ENCODE data around the gene LURAP1L.
A peak's percentile ranks its signal among the peaks of the same experiment; 100 is the strongest.

The LURAP1L gene

DNA sequence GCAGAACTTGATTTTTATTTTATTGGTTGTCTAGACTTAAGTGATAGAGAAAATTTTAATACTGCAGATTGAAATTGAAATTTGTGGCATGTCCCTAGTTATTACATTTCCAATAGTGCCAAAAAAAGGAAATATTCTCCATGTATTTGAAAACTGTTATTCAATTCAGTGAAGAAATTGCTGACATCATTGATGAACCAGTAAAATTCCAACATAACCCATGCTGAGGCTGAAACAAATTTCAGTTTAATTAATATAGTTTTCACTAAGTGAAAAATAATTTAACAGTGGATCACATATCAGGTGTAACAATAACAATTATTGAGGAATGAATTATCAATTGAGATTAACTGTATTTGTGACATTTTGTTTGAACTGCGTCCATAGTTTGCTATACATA is 38.7 kb downstream of the LURAP1L start:
- peaks cover 4% of the 10 kb centered on the region for H3K4me1 ChIP-seq (ENCODE audit: control insufficient read depth, insufficient read depth, low read length)
- no peaks in the 10 kb centered on the region for H3K27me3 ChIP-seq (ENCODE audit: control insufficient read depth in 1 of 2, insufficient read depth in 2 of 2, low read length in 2 of 2)
- H3K27ac ChIP-seq (ENCODE audit: low read length) = peak overlapping the region; percentile 56
- H3K36me3 ChIP-seq (ENCODE audit: control insufficient read depth in 2 of 2, insufficient read depth in 2 of 2, low read length in 2 of 2) = no peaks in the 10 kb centered on the region
- no peak overlapping the region for H3K4me3 ChIP-seq (ENCODE audit: low read length in 2 of 2)
- H3K9ac ChIP-seq (ENCODE audit: low read length in 2 of 2) = peak overlapping the region in 1 of 2 donors; percentile 23
- no peaks in the 10 kb centered on the region for H3K9me3 ChIP-seq (ENCODE audit: control insufficient read depth in 2 of 2, low read length in 2 of 2)

DNA sequence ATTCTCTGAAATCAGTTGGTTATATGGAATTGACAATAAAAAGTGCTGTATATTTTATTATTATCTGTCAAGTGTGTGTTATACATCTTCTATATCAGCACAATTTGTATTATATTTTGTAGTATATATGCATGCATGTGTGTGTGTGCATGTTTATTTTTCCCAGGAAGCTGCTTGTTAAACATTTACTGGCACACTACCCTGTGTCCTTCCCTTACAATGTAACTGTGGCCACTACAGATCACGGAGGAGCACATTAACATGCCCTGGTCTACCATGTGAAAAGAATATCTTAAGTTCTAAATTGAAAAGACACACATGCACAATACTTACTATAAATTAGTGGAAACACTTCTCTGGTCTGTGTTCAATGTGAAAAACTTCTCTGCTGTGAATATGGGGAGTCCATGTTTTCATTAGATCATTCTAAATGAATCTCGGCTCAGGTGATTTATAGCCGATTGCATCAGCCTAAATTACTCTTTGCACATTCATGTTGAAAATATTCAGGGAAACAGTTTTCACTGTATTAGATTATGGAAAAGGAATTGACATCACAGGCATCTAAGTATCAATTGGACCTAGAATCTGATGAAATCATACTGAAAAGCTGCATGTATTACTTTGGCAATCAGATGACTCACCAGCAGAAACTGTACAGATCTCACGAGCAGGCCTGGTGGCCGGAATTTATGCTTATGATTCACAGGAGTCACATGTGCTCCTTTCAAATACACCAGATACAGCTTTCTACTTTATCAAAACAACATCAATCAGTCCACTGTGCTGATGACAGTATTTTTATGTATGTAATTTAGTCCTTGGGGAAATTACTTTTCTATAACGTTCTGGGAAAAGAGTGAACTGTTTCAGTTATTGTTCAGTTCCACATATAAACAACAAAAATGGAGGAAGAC is 39.4 kb downstream of the LURAP1L start:
- Histone ChIP-seq H3K27me3 (ENCODE audit: control insufficient read depth in 1 of 2, insufficient read depth in 2 of 2, low read length in 2 of 2) (no peaks in the 10 kb centered on the region), H3K36me3 (ENCODE audit: control insufficient read depth in 2 of 2, insufficient read depth in 2 of 2, low read length in 2 of 2) (no peaks in the 10 kb centered on the region), H3K4me1 (ENCODE audit: control insufficient read depth, insufficient read depth, low read length) (peaks cover 9% of the 10 kb centered on the region), H3K9me3 (ENCODE audit: control insufficient read depth in 2 of 2, low read length in 2 of 2) (no peaks in the 10 kb centered on the region), H3K4me3 (ENCODE audit: low read length in 2 of 2) (peak overlapping the region; percentile 15 to 17), H3K27ac (ENCODE audit: low read length) (peak overlapping the region; percentile 56), H3K9ac (ENCODE audit: low read length in 2 of 2) (peak overlapping the region; percentile 23 to 43)

DNA sequence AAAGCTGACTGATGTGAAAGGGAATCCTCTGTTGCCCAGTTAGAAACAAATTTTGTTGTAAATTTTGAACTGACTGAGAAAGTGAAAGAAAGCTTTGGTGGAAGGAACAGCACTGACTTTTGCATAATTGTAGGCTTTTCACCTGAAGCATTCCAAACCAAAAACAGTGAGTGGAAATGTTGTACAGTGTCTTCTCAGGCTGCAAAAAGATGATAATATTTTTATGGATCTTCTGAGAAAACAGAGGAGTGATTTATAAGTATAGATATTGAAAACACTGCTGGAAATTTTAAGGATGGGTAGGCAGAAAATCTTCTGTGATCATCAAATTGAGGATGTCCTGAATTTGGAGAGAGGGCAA is 40.0 kb downstream of the LURAP1L start:
- H3K9ac ChIP-seq (ENCODE audit: low read length in 2 of 2) = peak overlapping the region in 1 of 2 donors; percentile 12
- no peaks in the 10 kb centered on the region for H3K36me3 ChIP-seq (ENCODE audit: control insufficient read depth in 2 of 2, insufficient read depth in 2 of 2, low read length in 2 of 2)
- no peaks in the 10 kb centered on the region for H3K27me3 ChIP-seq (ENCODE audit: control insufficient read depth in 1 of 2, insufficient read depth in 2 of 2, low read length in 2 of 2)
- peak overlapping the region; percentile 15 to 17 for H3K4me3 ChIP-seq (ENCODE audit: low read length in 2 of 2)
- H3K9me3 ChIP-seq (ENCODE audit: control insufficient read depth in 2 of 2, low read length in 2 of 2) = no peaks in the 10 kb centered on the region
- H3K4me1 ChIP-seq (ENCODE audit: control insufficient read depth, insufficient read depth, low read length) = peaks cover 9% of the 10 kb centered on the region
- peak overlapping the region; percentile 56 for H3K27ac ChIP-seq (ENCODE audit: low read length)

DNA sequence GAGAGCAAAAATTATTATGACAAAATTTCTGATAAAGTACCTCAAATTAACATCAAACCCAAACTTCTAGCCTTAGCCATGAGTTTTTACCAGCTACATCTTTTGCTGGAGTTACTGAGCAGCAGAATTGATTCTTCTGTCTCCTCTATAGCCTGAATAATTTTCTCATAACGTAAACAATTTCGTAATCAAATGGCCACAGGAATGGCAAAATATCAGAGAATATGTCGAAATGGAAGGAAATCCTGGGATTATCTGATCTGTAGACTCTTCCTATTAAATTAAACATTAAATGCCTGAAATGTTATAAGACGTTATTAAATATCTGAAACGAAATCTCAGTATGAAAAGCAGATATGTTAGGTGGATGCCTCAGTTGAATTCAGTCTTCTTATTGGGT is 41.1 kb downstream of the LURAP1L start:
- H3K4me3 ChIP-seq (ENCODE audit: low read length in 2 of 2) = no peak overlapping the region
- H3K27me3 ChIP-seq (ENCODE audit: control insufficient read depth in 1 of 2, insufficient read depth in 2 of 2, low read length in 2 of 2) = no peaks in the 10 kb centered on the region
- H3K9me3 ChIP-seq (ENCODE audit: control insufficient read depth in 2 of 2, low read length in 2 of 2) = no peaks in the 10 kb centered on the region
- peaks cover 5% of the 10 kb centered on the region for H3K4me1 ChIP-seq (ENCODE audit: control insufficient read depth, insufficient read depth, low read length)
- H3K27ac ChIP-seq (ENCODE audit: low read length) = no peak overlapping the region
- H3K36me3 ChIP-seq (ENCODE audit: control insufficient read depth in 2 of 2, insufficient read depth in 2 of 2, low read length in 2 of 2) = no peaks in the 10 kb centered on the region
- no peak overlapping the region for H3K9ac ChIP-seq (ENCODE audit: low read length in 2 of 2)

DNA sequence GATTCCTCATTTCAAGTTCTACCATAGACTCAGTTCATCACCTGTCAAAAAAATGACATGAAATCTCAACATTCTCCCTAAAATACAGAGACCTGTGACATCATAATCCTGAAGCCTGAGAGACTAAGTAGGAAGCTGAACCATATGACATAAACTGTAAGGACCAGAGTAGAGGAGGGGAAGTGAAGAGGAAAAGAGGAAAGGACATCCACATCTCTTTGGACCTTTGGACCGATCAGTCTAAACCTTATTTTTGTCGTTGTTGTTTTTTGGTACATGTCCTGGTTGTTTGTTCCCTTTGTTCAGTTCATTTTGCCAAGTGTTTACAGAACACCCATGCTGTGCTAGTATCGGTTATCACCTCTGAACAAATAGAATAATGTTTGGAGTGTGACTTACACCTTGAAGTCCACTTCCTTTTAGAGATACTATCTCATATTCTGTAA is 41.9 kb downstream of the LURAP1L start:
- peaks cover 5% of the 10 kb centered on the region for H3K4me1 ChIP-seq (ENCODE audit: control insufficient read depth, insufficient read depth, low read length)
- H3K27ac ChIP-seq (ENCODE audit: low read length) = no peak overlapping the region

DNA sequence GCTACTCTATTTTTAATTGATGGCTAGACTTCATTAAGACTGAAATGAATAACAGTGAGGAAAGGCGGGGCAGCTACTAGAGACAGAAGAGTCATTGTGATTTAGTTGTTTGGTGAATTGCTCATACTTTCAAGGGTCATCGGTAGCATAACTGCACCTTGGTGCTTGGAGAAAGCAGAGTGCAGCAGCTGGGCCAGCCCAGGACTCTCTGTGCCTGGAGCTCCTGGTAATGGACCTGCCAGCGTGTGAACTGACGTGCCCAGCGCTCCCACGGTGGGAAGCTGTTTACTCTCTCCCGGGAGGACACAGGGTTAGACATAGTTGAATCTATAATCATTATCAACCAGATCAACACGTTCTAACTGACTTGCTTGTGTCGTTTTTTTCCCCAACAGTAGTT is 42.9 kb downstream of the LURAP1L start:
- H3K27ac ChIP-seq (ENCODE audit: low read length) = no peak overlapping the region
- no peak overlapping the region for H3K9ac ChIP-seq (ENCODE audit: low read length in 2 of 2)
- H3K36me3 ChIP-seq (ENCODE audit: control insufficient read depth in 2 of 2, insufficient read depth in 2 of 2, low read length in 2 of 2) = peaks cover 0 to 3% of the 10 kb centered on the region in 2 donors
- no peaks in the 10 kb centered on the region for H3K9me3 ChIP-seq (ENCODE audit: control insufficient read depth in 2 of 2, low read length in 2 of 2)
- peaks cover 5% of the 10 kb centered on the region for H3K4me1 ChIP-seq (ENCODE audit: control insufficient read depth, insufficient read depth, low read length)
- no peaks in the 10 kb centered on the region for H3K27me3 ChIP-seq (ENCODE audit: control insufficient read depth in 1 of 2, insufficient read depth in 2 of 2, low read length in 2 of 2)
- H3K4me3 ChIP-seq (ENCODE audit: low read length in 2 of 2) = no peak overlapping the region

More for the DNA sequence above, 41.9 kb downstream of the LURAP1L start:
- H3K9me3 ChIP-seq (ENCODE audit: control insufficient read depth in 2 of 2, low read length in 2 of 2) = no peaks in the 10 kb centered on the region
- no peak overlapping the region for H3K9ac ChIP-seq (ENCODE audit: low read length in 2 of 2)
- H3K27me3 ChIP-seq (ENCODE audit: control insufficient read depth in 1 of 2, insufficient read depth in 2 of 2, low read length in 2 of 2) = no peaks in the 10 kb centered on the region
- no peak overlapping the region for H3K4me3 ChIP-seq (ENCODE audit: low read length in 2 of 2)
- H3K36me3 ChIP-seq (ENCODE audit: control insufficient read depth in 2 of 2, insufficient read depth in 2 of 2, low read length in 2 of 2) = peaks cover 0 to 3% of the 10 kb centered on the region in 2 donors

DNA sequence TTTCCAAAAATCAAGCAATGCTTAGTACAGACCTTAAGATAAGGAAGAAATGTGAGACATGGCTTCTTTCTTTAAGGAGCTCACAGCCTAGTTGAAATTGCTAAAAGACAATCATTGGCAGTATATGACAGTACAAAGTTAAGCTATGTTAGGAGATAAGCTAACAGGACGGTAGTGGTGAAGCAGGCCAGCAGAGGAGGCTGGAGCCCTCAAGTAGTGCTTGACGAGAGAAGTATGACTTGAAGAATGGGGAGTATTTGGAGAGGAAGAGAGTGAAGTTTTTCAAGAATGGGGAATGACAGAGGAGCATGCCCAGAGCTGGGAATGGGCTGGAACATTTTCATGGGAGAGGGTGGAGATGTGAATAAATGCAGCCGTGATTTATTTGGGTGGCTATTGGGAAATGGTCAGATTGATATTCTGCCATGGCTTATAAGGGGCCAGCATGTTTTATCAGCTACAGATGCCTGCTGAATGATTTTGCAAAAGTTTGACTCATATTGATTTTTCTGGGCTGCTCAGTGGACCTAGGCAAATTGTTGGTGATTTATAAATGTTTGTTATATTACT is 43.7 kb downstream of the LURAP1L start:
- H3K9me3 ChIP-seq (ENCODE audit: control insufficient read depth in 2 of 2, low read length in 2 of 2) = no peaks in the 10 kb centered on the region
- peaks cover 0 to 3% of the 10 kb centered on the region in 2 donors for H3K36me3 ChIP-seq (ENCODE audit: control insufficient read depth in 2 of 2, insufficient read depth in 2 of 2, low read length in 2 of 2)
- no peaks in the 10 kb centered on the region for H3K27me3 ChIP-seq (ENCODE audit: control insufficient read depth in 1 of 2, insufficient read depth in 2 of 2, low read length in 2 of 2)
- H3K4me1 ChIP-seq (ENCODE audit: control insufficient read depth, insufficient read depth, low read length) = peaks cover 5% of the 10 kb centered on the region
- H3K27ac ChIP-seq (ENCODE audit: low read length) = peak overlapping the region; percentile 7
- no peak overlapping the region for H3K9ac ChIP-seq (ENCODE audit: low read length in 2 of 2)
- H3K4me3 ChIP-seq (ENCODE audit: low read length in 2 of 2) = no peak overlapping the region

DNA sequence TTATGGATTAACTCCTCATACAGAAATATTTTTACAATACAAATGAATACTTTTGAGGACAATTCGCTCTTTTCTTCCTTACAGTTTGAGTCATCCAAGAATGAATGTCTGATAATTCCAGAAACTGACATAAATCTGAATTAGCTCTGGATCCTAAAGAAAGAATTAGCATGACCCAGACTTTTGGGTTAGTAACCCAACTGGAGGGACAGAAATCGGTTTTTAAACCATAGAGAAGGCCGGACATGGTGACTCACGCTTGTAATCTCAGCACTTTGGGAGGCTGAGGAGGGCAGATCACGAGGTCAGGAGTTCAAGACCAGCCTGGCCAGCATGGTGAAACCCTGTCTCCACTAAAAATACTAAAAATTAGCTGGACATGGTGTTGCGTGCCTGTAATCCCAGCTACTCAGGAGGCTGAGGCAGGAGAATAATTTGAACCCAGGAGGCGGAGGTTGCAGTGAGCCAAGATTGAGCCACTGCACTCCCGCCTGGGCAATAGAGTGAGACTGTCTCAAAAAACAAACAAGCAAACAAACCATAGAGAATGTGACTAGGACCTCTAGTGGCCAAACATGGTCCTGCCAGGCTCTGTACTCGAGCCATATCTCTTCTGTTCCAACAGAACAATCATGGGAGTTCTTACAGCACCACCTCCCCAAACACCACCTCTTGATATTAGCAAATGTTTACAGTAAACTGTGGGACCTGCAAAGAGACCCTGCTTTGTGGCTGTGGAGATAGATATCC is 44.8 kb downstream of the LURAP1L start:
- Histone ChIP-seq H3K27ac (ENCODE audit: low read length) (no peak overlapping the region), H3K9ac (ENCODE audit: low read length in 2 of 2) (no peak overlapping the region), H3K4me3 (ENCODE audit: low read length in 2 of 2) (no peak overlapping the region), H3K4me1 (ENCODE audit: control insufficient read depth, insufficient read depth, low read length) (peaks cover 5% of the 10 kb centered on the region), H3K36me3 (ENCODE audit: control insufficient read depth in 2 of 2, insufficient read depth in 2 of 2, low read length in 2 of 2) (peaks cover 0 to 3% of the 10 kb centered on the region in 2 donors), H3K9me3 (ENCODE audit: control insufficient read depth in 2 of 2, low read length in 2 of 2) (no peaks in the 10 kb centered on the region), H3K27me3 (ENCODE audit: control insufficient read depth in 1 of 2, insufficient read depth in 2 of 2, low read length in 2 of 2) (no peaks in the 10 kb centered on the region)

DNA sequence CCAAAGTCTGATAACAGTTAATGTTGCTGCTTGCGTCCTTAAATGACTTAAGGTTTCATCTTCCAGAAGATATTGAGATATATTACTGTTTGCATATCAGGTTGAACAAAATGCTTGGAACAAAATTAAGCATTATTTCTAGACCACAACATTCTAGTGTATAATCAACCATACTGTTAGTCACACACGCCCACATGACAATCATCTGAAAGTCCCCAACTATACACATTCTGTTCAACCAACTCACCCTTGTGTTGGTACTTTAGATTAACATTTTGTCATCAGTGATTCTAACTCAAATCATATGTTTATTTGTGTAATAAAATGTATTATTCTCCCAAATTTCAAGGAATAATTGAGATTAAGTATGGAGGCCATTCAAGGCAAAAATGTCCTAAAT is 47.3 kb downstream of the LURAP1L start:
- Histone ChIP-seq H3K27ac (ENCODE audit: low read length) (no peak overlapping the region), H3K9ac (ENCODE audit: low read length in 2 of 2) (no peak overlapping the region), H3K9me3 (ENCODE audit: control insufficient read depth in 2 of 2, low read length in 2 of 2) (no peaks in the 10 kb centered on the region), H3K27me3 (ENCODE audit: control insufficient read depth in 1 of 2, insufficient read depth in 2 of 2, low read length in 2 of 2) (no peaks in the 10 kb centered on the region), H3K4me3 (ENCODE audit: low read length in 2 of 2) (no peak overlapping the region), H3K36me3 (ENCODE audit: control insufficient read depth in 2 of 2, insufficient read depth in 2 of 2, low read length in 2 of 2) (peaks cover 0 to 3% of the 10 kb centered on the region in 2 donors), H3K4me1 (ENCODE audit: control insufficient read depth, insufficient read depth, low read length) (peaks cover 5% of the 10 kb centered on the region)

DNA sequence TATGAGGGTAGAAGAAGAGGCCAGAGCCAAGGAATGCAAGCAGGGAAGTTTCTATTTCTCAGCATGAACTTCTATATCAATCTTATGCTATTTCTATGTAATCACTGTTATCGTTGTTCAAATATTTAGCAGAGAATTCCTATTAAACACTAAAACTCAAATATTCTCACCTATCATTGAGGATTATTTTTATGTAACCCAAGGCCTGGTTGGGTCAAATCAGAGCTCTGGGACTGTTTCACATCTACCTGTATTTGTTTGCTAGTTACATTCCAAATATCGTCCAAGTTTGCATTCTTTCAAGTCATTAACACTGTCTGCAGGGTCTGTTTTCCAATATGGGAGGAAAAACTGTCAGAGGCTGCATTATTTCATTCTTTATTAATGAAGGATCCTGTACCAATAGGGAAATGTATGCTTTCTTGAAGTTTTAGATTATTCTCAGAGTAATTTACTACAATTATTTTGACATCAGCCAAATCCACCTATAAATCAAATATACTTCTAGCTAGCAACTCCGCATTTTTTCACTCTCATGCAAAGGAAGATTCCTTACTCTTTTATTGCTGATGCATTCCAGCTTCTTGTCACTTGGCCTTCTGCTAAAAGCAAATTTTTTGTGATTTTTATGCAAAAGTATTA is 52.2 kb downstream of the LURAP1L start:
- Histone ChIP-seq H3K27ac (ENCODE audit: low read length) (no peak overlapping the region), H3K36me3 (ENCODE audit: control insufficient read depth in 2 of 2, insufficient read depth in 2 of 2, low read length in 2 of 2) (no peaks in the 10 kb centered on the region), H3K4me1 (ENCODE audit: control insufficient read depth, insufficient read depth, low read length) (no peaks in the 10 kb centered on the region), H3K9me3 (ENCODE audit: control insufficient read depth in 2 of 2, low read length in 2 of 2) (no peaks in the 10 kb centered on the region), H3K27me3 (ENCODE audit: control insufficient read depth in 1 of 2, insufficient read depth in 2 of 2, low read length in 2 of 2) (no peaks in the 10 kb centered on the region), H3K4me3 (ENCODE audit: low read length in 2 of 2) (no peak overlapping the region), H3K9ac (ENCODE audit: low read length in 2 of 2) (no peak overlapping the region)

Measured in stomach smooth muscle (tissue), 2 donors.